GM21360 (cell line): ENCODE results near the gene COL18A1.

ENCODE experiments used
- ATAC-seq: cut with Tn5 transposase; IDR thresholded peaks from one replicate; pipeline ENCODE4 v1.9.1; 2021; ENCODE audit warnings: mild to moderate bottlenecking, moderate library complexity; ENCODE audit not compliant: unreplicated experiment

Gene COL18A1

GRCh38 chr21:45464309-45464708 lies 59.3 kb downstream of the COL18A1 start:
- ATAC-seq = no peak

DNA sequence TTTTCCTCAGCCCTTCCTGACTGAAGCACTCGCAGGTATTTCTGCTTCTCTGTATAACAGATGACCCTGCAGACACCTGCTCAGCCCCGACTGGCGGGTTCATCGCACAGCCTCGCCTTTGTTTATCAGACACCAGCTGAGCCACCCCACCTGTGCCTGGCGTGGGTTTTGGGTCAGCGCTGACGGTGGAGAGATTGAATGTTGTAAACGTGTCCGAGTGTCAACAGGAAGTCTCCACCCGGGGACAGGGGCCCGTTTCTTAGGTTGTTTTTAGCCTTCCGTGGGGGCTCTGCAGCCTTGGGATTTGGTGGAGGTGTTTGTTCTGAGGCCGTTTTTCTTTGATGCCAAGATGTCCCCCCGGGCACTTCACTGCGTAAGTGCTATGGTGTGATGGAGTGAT lies 60.1 kb downstream of the COL18A1 start:
- no peak for ATAC-seq

- ATAC-seq = no peak
Measured at GRCh38 chr21:45465611-45466329, 60.8 kb downstream of the COL18A1 start.

DNA sequence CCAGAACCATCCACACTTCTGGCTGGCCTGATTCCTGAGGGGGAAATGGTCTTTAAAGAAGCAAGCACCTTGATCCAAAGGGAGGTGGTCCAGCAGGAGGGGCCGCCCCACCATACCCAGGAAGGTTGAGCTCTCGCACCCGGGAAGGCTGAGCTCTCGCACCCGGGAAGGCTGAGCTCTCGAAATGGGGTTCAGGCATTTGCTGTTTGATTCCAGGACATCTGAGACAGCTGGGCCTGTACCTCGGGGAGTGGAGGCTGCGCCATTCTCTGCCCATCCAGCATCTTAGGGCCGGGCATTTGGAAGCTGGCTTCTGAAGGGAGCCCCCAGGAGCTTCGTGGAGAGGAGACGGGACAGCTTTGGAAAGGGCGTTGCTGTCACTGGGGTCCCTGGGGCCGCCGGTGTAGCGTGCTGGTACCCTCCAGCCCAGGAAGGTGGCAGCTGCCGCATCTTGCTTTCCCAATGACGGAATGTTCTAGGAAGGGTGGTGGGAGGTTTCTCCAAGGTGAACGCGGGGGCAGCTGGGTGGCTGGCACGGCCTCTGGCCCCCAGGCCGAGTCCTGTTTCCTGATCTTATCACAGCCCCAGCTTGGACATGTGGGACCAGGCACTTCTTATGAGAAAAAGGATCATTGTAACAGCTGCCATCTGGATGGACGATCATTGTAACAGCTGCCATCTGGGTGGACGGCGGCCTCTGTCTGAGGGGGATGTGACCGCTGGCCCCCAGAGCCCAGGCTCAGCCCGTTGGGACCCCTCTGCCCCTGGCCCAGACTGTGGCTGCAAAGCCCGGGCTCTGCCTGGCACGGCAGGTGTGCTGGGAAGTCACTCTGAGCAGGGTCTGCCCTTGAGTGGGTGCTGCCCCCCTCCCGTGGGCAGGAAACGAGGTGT lies 61.6 kb downstream of the COL18A1 start:
- no peak for ATAC-seq

DNA sequence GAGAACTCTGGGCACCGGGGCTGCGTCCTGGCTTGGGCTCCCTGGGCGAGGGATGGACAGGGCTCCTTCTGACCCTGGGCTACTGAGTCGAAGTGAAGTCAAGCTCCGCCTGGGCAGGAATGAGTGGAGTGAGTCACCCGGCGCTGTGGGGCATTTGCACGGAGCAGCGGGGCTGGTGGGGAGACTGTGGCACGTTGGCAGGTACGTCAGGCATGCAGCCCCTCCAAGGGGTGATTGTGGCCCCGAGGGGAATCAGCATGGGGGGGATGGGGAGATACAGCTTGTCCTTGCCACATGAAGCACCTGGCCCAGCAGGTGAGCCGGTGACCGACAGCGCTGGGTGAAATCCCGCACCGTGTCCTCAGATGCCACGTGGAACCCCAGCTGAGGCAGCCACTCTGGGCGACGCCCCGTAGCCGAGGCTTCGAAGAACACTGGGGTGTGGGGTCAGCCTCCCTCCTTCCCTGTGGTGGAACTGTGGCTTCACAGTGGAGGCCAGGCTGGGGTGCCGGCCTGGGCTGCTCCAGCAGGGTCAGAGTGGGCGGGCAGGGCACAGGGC lies 62.3 kb downstream of the COL18A1 start:
- no peak for ATAC-seq

DNA sequence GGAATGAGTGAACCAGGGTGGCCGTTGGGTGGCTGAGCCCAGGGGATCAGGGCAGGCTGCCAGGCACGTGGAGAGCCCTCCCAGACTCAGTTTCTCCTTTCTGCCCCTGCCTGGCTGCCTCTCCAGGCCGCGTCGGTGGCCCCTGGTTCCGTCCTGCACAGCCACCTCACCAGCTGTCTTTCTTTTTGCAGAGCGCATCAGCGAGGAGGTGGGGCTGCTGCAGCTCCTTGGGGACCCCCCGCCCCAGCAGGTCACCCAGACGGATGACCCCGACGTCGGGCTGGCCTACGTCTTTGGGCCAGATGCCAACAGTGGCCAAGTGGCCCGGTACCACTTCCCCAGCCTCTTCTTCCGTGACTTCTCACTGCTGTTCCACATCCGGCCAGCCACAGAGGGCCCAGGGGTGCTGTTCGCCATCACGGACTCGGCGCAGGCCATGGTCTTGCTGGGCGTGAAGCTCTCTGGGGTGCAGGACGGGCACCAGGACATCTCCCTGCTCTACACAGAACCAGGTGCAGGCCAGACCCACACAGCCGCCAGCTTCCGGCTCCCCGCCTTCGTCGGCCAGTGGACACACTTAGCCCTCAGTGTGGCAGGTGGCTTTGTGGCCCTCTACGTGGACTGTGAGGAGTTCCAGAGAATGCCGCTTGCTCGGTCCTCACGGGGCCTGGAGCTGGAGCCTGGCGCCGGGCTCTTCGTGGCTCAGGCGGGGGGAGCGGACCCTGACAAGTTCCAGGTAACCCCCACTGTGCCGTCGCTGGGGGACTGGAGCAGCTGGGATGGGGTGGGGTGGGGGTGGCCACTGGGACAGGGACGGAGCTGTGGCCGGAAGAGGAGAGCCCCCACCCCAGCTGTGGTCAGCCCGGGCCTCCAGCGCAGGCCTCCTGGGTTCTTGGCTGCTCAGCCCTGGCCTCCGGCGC lies 63.3 kb downstream of the COL18A1 start:
- no peak for ATAC-seq

DNA sequence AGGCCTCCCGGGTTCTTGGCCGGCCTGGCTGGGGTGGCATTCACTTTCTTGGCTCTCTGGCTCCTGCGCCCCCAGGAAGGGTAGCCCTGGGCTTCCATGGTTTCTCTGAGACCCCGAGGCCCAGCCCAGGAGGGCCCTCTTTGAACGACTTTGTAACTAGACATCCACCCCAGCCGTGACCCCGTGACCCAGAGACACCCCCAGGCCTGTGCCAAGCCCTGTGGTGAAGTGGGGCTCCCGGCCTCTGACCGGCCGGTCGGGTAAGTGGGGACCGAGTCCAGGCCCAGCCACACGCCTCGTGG lies 64.0 kb downstream of the COL18A1 start:
- no peak for ATAC-seq

DNA sequence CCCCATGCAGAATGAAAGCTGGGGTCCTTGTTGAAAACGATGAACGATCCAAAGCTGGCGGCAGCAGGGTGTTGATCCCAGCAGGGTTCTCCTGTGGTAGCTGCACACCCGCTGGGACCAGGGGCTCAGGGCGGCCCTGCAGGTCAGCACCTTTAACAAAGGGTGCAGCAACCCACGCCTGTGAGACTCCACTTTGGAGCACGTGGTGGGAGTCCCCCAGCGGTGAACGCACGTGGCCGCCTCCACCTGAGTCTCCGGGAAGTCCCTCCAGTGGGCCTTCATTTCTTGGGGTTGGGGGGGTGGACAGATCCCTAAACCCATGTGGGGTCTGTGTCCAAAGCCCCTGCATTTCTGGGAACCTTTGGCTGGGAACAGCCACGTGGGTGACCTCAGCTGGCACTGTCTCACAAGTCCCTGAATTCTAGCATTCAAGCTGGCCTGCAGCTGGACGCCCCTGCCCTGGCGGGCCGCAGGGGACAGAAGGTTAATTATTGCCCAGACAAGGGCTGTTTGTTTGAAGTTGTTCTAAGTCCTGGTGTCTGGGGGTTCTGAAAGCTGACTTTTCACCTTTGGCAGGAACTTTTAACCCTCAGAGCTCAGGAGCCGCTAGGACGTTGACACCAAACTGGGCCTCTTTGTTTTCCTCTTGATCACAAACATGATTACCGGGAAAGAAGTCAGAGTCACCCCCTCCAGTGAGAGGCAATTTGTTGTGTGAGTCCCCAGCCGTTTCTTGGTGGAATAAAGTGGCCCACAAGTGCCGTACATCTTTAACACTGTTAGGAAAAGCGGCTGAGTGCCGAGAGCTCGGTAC lies 64.5 kb downstream of the COL18A1 start:
- ATAC-seq = no peak

- ATAC-seq = no peak
Measured at GRCh38 chr21:45470087-45470515, 65.1 kb downstream of the COL18A1 start.

DNA sequence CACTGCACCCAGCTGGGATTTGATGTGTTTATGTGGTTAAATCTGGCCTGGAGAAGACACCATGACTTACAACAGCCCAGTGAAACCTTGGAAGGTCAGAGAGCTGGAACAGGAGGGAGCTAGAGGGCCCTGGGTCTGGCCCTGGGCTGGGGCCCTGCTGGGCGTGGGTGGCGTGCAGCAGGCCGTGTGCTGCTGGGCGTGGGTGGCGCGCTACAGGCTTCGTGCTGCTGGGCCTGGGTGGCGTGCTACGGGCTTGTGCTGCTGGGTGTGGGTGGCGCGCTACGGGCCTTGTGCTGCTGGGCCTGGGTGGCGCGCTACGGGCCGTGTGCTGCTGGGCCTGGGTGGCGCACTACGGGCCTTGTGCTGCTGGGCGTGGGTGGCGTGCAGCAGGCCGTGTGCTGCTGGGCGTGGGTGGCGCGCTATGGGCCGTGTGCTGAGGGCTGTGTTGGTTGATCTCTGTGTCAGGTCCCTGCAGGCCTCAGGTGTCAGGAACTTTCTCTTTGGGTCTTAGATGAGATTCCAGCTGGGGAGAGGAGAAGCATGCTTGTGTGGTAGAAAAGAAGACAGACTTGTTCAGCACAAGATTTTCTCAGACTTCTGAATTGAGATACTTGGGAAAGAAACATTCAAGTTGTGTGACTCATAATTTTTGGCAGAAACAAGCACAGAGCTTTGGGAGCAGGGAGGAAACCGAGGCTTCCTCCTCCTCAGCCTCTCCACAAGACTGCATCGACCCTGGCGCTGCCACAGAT lies 66.0 kb downstream of the COL18A1 start:
- ATAC-seq = no peak

GRCh38 chr21:45471525-45472221 lies 66.7 kb downstream of the COL18A1 start:
- no peak for ATAC-seq

GRCh38 chr21:45472445-45473365 lies 67.7 kb downstream of the COL18A1 start:
- ATAC-seq = no peak

- ATAC-seq = no peak
Measured at GRCh38 chr21:45473496-45474322, 68.7 kb downstream of the COL18A1 start.

GRCh38 chr21:45474323-45474950 lies 69.5 kb downstream of the COL18A1 start:
- no peak for ATAC-seq

- no peak for ATAC-seq
Measured at GRCh38 chr21:45475004-45475685, 70.2 kb downstream of the COL18A1 start.
